ENCODE measurements around the gene QPCTL. TPM values are rescaled to one million over a fixed set of nuclear protein-coding genes. Genes with fewer than 3 reads are reported as not detected.
A peak's percentile ranks its signal among the peaks of the same experiment; 100 is the strongest.

Gene QPCTL
- total and polyA plus RNA-seq, 2 of the 13 experiments (the other 11 are each of a cell fraction or from before 2014, with no cell fraction given): 16.0 to 19.1 TPM

- TF ChIP-seq ZFAT (CRISPR knock-in tag; conservative IDR thresholded peaks at IDR 0.05): no peak
- peak; percentile 46; the same call in 1 of the 2 replicates for TF ChIP-seq PRDM10 (CRISPR knock-in tag; IDR thresholded peaks at IDR 0.05; ENCODE audit: low read depth)
- TF ChIP-seq ATRX (CRISPR knock-in tag; IDR thresholded peaks at IDR 0.05; ENCODE audit: borderline replicate concordance): no peak
- TF ChIP-seq RAD21 (CRISPR knock-in tag; IDR thresholded peaks at IDR 0.05): no peak
- no peak for TF ChIP-seq SMC3 (IDR thresholded peaks at IDR 0.05; ENCODE audit: low read length)
- no peak for TF ChIP-seq ZSCAN22 (CRISPR knock-in tag; IDR thresholded peaks at IDR 0.05)
- no peak for TF ChIP-seq SIX1 (CRISPR knock-in tag; IDR thresholded peaks at IDR 0.05; ENCODE audit: borderline replicate concordance)
- peak; percentile 28; the same call in 1 of the 2 replicates for TF ChIP-seq MIER3 (CRISPR knock-in tag; IDR thresholded peaks at IDR 0.05; ENCODE audit: borderline replicate concordance)
- TF ChIP-seq TOE1 (CRISPR knock-in tag; IDR thresholded peaks at IDR 0.05): no peak
- 0 out of 2 replicates have a peak, but pooled peaks have one; percentile 11 for TF ChIP-seq RFX5 (IDR thresholded peaks at IDR 0.05; ENCODE audit: low read depth, low read length)
- TF ChIP-seq ZNF546 (CRISPR knock-in tag; conservative IDR thresholded peaks at IDR 0.05): no peak
- TF ChIP-seq ZNF776 (CRISPR knock-in tag; IDR thresholded peaks at IDR 0.05): no peak
- no peak for TF ChIP-seq ZNF451 (CRISPR knock-in tag; IDR thresholded peaks at IDR 0.05)
- TF ChIP-seq ZSCAN31 (CRISPR knock-in tag; IDR thresholded peaks at IDR 0.05; ENCODE audit: low read depth): no peak; the same call in 1 of the 2 replicates
- TF ChIP-seq E2F2 (CRISPR knock-in tag; IDR thresholded peaks at IDR 0.05; ENCODE audit: borderline replicate concordance): no peak
- no peak for TF ChIP-seq MLXIP (CRISPR knock-in tag; IDR thresholded peaks at IDR 0.05; ENCODE audit: borderline replicate concordance)
- peak; percentile 45; the same call in 1 of the 2 replicates for TF ChIP-seq TFAP4 (IDR thresholded peaks at IDR 0.05; ENCODE audit: borderline replicate concordance, low read depth)
- no peak for TF ChIP-seq MIER2 (CRISPR knock-in tag; IDR thresholded peaks at IDR 0.05)
- TF ChIP-seq STAG1 (CRISPR knock-in tag; IDR thresholded peaks at IDR 0.05): no peak
Measured at GRCh38 chr19:45730368-45731288, 38.2 kb downstream of the QPCTL start, which contains the start of gene FBXO46 (continued).
